Limb (tissue), 2 donors: ENCODE measurements around the gene RAG2.

Source experiments
- DNase-seq, 2 donors: peaks; one replicate each; pipeline ENCODE4 v3.0.0-alpha.2; 2016; ENCODE audit errors: extremely low spot score in 2 of 2

RAG2 gene

DNA sequence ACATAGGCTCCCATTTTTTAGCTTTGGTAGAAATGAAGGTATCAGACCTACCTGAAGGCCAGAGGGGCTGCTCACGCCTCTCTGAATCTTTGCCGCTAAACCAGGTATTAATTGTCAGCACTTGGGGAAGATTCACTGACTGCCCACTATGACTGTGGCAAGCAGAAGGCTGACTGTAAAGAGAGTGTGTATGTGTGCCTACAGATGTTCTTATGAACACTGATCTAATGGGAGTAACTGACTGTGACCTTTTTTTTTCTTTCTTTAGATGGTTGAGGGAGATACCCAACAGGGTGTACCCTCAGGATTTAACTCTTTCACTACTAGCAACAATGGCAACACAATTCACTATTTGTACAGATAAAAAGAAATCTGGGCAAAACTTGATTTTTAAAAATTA, at the start of gene RAG2:
RAG2 (minus strand) TSS at position 186 of the 400 bp plus-strand sequence. CDS start 4,068 bp downstream, outside the sequence.
- DNase-seq = no peak

DNA sequence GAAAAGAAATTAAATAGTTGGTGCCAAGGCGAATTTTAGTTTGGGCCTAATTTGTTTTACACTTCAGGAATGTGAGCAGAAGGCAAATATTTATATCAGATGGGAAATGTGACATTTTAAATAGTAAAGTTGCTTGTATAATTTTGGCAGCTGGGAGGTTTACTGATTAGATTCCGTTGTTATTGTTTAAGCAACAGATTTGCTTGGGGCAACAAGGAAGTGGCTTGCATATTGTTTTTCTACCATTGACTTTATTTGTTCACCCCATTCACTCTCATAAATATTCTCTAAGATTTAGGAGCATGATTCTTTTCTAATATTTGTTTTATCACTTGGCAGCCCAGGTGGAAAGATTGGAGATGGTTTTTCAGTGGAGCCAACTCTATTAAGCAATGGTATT, 40.5 kb upstream of the RAG2 start:
- no peak for DNase-seq

GRCh38 chr11:36635066-36635862, 37.2 kb upstream of the RAG2 start:
- no peak for DNase-seq

DNA sequence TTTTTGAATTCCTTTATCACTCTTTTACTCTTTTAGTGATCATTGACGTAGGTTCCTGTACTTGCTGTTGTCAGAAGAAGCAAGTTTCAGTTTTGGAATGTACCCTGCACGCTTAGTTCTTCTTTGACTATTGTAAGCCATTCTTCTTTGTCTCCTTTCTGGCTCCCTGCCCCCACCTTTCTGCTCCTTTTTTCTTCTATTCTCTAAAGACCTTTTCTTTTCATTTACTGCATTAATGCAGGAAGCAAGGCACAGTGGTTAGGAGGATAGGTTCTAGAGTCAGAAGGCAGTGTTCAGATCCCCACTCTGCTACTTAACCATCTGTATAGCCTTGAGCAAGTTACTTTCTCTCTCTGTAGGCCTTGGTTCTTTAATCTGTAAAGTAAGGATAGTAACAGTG, 33.7 kb upstream of the RAG2 start:
- DNase-seq = no peak

- no peak for DNase-seq
Measured at GRCh38 chr11:36628765-36629244, 30.8 kb upstream of the RAG2 start.

GRCh38 chr11:36628141-36628540, 30.1 kb upstream of the RAG2 start:
- no peak for DNase-seq

- no peak for DNase-seq
Measured at GRCh38 chr11:36627471-36627870, 29.4 kb upstream of the RAG2 start.

DNA sequence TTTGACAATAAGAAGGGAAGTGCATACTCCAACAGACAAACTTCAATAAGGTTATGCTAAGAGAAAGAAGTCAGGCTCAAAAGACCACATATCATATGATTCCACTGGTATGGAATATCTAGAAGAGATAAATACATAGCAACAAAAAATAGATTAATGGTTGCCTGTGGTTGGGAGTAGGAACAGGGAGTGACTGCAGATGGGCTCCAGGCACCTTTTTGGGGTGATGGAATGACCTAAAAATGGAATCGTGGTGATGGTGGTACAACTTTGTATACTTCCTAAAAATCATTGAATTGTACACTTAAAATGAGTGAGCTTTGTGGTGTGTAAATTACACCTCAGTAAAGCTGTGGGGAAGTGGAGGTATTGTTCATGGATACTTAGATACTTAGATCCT, 29.0 kb upstream of the RAG2 start:
- no peak for DNase-seq

DNA sequence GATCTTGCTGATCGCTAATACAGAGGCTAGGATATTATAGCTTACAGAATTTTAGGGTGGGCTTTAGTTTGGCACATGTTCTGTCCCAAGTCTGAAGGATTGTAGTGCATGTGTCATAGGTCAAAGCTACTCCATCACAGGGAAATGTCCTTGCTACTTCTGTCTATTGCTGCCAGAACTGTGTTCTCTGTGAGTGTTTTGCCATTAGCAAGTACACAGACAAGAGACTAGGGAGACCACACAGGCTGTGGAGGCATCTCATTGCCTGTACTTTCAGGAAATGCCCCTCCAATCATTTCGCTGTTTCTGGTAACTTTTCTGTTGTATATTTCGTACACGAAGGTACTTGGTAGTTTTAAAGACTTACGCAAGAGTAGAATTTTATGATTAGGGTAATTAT, 25.5 kb upstream of the RAG2 start:
- DNase-seq = no peak

DNA sequence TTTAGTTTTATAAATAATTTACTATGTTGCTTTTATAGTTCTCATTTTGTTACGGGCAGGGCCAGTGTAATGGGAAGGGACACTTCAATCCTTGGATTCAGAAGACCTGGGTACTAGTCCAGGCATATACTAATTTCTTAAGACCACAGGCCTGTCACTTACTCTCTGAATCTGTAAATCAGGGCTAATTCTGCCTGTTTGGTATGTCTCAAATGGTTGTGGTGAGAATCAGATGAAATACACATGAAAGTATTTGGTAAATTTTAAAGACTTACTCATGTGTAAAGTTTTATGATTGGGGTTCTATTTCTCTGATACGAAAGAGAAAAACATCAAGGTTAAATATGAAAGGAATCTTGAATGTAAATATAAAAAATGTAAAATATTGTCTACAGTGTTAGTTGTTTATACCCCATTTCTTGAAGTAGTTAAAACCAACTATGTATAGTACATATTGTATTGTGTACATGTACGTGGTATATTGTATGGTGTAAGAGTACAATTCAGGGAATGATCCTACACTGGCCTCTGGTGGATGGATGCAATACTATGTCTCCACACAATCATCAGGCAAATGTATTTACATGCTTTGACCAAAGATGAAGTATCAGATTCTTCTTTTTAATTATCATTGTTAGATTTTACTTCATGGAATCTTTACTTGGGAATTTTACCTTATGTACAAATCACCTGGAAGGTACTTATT, 24.5 kb upstream of the RAG2 start:
- peak in 1 of 2 donors; percentile 32 for DNase-seq

DNA sequence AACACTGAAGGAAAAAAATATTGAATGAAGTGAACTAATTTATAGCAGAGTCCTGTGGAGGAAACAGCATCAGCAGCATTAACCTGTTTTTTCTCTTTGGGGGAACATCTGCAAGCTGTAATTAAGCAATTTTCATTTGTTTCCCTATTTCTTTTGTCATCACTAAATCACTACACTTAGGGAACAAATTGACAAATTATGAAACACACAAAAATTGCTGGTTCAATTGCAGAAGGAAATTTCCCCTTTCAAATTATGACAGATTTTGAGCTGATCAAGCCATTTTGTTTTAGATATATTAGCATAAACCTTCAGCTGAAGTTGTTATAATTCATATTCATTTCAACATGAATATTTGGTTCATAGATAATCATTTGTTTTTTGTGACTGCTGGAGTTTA, 22.2 kb upstream of the RAG2 start:
- DNase-seq = no peak

DNA sequence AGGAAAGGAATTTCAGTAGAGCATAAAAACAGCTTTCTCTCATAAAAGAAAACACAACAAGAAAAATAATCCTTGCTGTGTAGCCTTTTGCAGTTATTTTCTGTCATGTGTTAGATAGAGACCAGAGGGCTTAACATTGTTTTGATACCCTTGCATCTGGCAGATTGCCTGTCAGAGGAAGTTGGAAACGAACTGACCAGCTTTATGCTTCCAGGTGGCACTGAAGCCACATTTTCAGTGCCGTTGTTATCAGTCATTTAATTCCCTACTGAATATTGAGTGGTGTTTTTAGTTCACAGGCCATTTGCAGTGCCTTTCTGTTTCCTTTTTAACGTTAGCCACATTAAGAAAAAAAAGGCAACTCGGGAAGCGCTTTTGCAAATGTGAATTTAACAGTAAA, 21.5 kb upstream of the RAG2 start:
- DNase-seq = peak in 1 of 2 donors; percentile 25

GRCh38 chr11:36618363-36619047, 20.5 kb upstream of the RAG2 start:
- no peak for DNase-seq

DNA sequence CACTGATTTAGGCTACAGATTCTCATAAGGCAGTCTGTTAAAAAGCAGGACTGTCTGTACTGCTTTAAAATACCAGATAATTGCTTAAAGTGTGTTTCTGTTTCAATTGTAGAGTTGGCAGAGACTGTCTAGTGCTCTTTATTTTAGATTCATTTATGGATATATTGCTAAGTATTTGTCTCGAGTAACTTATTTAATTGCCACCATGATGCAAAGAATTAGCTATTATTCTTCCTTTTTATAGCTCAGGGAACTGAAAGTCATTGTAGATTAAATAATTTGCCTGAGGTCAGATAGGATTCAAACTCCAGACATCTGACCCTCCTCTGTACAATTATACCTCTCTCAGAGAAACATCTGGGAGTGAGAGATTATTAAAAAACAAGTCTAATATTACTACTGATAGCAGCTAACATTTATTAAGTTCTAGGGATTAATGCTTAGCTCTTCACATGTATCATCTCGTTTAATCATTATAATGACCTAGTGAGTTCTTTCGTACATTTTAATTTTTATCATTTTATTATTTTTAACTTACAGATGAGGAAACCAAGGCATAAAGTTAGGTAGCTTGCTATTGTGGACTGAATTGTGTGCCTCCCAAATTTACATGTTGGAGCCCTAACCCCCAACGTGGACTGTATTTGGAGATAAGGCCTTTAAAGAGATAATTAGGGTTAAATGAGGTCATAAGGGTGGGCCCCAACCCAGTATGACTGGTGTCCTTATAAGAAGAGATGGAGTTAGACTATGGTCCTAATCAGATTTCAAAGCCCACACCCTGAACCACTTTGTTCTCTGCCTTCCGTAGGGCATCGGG, 19.7 kb upstream of the RAG2 start:
- no peak for DNase-seq

DNA sequence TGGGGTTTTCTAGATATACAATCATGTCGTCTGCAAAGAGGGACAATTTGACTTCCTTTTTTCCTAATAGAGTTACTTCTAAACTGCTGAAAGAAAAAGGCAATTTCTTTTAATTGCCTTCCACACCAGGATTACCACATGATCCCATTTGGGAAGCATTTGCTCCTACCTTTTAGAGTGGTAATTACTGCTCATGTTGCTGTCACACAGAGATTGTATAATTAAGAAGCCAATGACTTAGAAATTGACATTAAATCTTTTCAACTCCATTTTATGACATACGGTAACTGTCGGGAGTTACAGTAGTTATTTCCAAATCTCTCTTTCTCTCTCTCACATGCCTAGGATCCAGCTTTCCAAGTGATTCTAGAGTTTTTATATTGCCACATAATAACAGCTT, 17.8 kb upstream of the RAG2 start:
- no peak for DNase-seq

DNA sequence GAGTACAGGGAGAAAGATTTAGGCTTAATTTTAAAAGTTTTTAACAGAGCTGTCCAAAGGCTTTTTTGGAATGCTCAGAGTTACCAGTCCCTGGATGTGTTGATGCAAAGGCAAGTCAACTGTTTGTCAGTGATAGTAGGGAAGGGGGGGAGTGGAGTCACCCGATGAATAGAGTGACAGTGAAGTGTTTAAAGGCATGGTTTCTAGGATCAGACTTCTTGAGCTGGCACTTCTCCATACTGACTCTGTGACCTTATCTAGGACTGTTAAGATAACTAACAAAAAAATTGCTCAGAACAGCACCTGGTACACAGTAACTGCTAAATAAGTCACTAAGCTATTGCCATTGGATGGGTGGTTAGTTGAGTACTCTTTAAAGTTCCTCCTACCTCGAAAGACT, 11.3 kb upstream of the RAG2 start:
- DNase-seq = no peak

- no peak for DNase-seq
Measured at GRCh38 chr11:36608491-36609199, 10.6 kb upstream of the RAG2 start.

DNA sequence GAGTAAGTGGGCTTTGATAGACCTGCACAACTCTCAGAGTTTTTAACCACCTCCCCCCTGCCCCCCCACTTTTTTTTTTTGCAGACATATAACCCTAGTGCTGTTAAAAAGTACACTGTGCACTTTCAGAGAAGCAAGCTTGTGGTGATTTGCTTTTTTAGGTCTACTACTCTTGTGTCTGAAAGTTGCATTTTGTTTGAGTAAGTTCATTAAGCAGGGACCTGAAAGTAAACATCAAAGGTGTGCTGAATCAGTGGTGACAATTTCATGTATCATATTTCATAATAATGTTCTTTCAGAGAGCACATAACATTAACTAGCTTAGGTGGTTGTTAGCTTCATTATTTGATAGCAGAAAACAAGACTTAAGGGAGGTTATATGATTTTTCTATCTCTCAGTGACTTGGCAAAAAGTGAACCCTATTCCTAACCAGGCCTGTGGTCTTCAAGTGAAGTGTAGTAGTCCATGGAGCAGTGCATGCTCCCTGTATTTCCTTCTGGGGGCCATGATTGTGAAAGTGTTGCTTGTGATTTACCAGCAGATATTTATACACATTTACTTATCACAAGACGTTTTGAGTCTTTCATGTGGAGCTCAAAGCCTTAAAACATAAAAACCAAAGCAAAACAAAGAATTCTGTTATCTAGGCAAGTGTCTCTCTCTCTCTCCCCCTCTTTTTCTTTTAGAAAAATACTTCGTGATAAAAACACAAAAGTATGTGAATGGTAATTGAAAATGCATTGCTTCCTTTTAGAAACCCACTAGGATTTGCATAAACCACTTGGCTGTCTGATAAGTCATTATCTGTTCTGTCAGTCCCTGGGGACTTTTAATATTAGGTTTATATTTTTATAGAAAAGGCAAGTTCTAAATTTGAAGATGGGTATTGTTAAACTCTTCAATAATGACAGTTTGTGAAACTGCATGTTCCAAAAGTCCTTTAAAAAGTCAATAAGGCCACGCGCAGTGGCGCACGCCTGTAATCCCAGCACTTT, 7.5 kb upstream of the RAG2 start:
- no peak for DNase-seq

DNA sequence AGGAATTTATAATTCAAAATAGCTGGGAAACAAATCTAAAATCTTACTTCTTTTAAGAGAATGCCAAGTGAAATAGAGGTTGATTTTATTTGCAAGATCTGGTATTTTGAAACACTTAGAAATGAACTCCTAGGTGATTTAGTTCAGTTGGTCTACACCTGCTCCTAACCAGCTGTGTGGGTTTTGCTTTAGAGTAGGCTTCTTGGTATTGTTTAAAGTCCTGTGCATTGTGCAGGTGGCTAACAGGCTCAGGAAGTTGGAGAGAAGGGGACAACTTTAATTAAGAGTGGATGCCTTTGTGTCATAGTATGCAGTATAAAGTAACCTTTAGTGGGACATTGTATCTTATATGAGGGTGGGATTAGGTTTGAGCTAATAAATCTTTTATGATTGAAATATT, 4.1 kb upstream of the RAG2 start:
- DNase-seq = no peak

GRCh38 chr11:36601155-36601554, 3.1 kb upstream of the RAG2 start:
- no peak for DNase-seq
